Colonic mucosa (tissue), 4 donors: Measurements from ENCODE around the gene PPIL6. TPM values are rescaled to one million over a fixed set of nuclear protein-coding genes. Genes with fewer than 3 reads are reported as not detected.
A peak's percentile ranks its signal among the peaks of the same experiment; 100 is the strongest.

Experiments used
- DNase-seq: peaks from one replicate; pipeline ENCODE4 v3.0.0-alpha.2; 2020
- H3K27ac ChIP-seq: fragments of 200-600 bp; one replicate; pipeline ENCODE4 v1.8.0; 2021
- H3K27me3 ChIP-seq: fragments of 200-600 bp; one replicate; pipeline ENCODE4 v1.8.0; 2021
- H3K36me3 ChIP-seq: fragments of 200-600 bp; one replicate; pipeline ENCODE4 v1.8.0; 2021
- H3K4me1 ChIP-seq: fragments of 200-600 bp; one replicate; pipeline ENCODE4 v1.8.0; 2021; ENCODE audit warnings: mild to moderate bottlenecking
- H3K4me3 ChIP-seq: fragments of 200-600 bp; one replicate; pipeline ENCODE4 v1.8.0; 2021
- H3K9ac ChIP-seq, 2 donors: one replicate each; pipeline ENCODE4 v1.7.0; 2013; ENCODE audit warnings: control low read depth in 2 of 2, low read depth in 2 of 2, low read length in 2 of 2
- H3K9me3 ChIP-seq: fragments of 200-600 bp; one replicate; pipeline ENCODE4 v1.8.0; 2021
- intact Hi-C: fragments of 100-400 bp; cut with DNase I; formaldehyde crosslinking; loops from one replicate; pipeline ENCODE4 v1.14.1; 2022
- total RNA-seq, 2 donors: library from RNA; stranded (reverse); fragmentation: NEBNext Ultra II Directional in 1 of 2; extraction: Animal tissue kit (Norgen Biotek cat#: 25700) in 1 of 2; gene quantifications; one replicate each; pipeline ENCODE4 v1.2.1, GENCODE V29; 2021
- TF ChIP-seq, protein P1 (sequence below): fragments of 200-600 bp; IDR thresholded peaks from one replicate; pipeline ENCODE4 v1.8.0; 2022; ENCODE audit warnings: antibody characterized with exemption, mild to moderate bottlenecking
- donor health status: healthy.
- donor health status: DM: no; HTN: no; CAD: no.
- donor health status: DM: no; HTN: no; CAD: no.

Gene PPIL6
- total RNA-seq, 2 donors from 2014 or later = 0.91 to 1.5 TPM

DNA sequence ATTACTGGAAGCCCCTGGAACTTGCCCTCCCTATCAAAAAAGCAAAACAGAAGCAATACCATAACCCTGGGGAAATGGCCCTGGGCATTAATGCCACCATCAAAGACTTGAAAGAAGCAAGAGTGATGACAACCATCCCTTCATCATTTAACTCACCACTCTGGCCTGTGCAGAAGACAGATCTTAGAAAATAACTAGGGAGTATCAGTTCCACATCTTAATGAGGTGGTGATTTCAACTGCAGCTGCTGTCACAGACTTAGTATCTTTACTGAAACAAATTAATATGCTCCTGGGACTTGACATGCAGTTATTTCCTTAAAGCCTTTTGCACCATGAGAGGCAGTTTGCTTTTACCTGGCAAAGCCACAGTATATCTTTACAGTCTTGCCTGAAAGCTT is 82.2 kb downstream of the PPIL6 start:
- Histone ChIP-seq H3K4me1 (no peaks in the 10 kb centered on the region), H3K9me3 (no peaks in the 10 kb centered on the region), H3K36me3 (no peaks in the 10 kb centered on the region), H3K27ac (no peak overlapping the region), H3K27me3 (no peaks in the 10 kb centered on the region), H3K4me3 (no peak overlapping the region), H3K9ac (no peak overlapping the region)
- intact Hi-C loops = no loop called here
- TF ChIP-seq, protein P1, sequence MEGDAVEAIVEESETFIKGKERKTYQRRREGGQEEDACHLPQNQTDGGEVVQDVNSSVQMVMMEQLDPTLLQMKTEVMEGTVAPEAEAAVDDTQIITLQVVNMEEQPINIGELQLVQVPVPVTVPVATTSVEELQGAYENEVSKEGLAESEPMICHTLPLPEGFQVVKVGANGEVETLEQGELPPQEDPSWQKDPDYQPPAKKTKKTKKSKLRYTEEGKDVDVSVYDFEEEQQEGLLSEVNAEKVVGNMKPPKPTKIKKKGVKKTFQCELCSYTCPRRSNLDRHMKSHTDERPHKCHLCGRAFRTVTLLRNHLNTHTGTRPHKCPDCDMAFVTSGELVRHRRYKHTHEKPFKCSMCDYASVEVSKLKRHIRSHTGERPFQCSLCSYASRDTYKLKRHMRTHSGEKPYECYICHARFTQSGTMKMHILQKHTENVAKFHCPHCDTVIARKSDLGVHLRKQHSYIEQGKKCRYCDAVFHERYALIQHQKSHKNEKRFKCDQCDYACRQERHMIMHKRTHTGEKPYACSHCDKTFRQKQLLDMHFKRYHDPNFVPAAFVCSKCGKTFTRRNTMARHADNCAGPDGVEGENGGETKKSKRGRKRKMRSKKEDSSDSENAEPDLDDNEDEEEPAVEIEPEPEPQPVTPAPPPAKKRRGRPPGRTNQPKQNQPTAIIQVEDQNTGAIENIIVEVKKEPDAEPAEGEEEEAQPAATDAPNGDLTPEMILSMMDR = no peak
- DNase-seq = no peak

DNA sequence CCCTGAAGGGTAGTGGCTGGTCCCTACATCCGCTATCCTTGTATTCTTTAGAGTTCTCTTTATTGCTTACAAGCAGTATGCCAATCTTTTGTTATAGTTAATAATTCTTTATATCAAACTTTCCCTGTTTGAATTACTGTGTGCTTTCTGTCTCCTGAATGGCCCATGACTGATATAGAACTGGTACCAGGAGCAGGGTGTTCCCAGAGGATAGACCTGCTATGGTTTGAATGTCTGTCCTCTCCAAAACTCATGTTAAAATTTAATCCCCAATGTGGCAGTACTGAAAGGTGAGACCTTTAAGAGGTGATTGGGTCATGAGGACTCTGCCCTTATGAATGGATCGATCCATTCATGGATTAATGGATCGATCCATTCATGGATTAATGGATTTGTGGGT is 84.2 kb downstream of the PPIL6 start:
- intact Hi-C loops = no loop called here
- TF ChIP-seq, protein P1 = no peak
- Histone ChIP-seq H3K9ac (no peak overlapping the region), H3K27me3 (no peaks in the 10 kb centered on the region), H3K36me3 (no peaks in the 10 kb centered on the region), H3K27ac (no peak overlapping the region), H3K9me3 (no peaks in the 10 kb centered on the region), H3K4me3 (no peak overlapping the region), H3K4me1 (peaks cover 8% of the 10 kb centered on the region)
- no peak for DNase-seq

DNA sequence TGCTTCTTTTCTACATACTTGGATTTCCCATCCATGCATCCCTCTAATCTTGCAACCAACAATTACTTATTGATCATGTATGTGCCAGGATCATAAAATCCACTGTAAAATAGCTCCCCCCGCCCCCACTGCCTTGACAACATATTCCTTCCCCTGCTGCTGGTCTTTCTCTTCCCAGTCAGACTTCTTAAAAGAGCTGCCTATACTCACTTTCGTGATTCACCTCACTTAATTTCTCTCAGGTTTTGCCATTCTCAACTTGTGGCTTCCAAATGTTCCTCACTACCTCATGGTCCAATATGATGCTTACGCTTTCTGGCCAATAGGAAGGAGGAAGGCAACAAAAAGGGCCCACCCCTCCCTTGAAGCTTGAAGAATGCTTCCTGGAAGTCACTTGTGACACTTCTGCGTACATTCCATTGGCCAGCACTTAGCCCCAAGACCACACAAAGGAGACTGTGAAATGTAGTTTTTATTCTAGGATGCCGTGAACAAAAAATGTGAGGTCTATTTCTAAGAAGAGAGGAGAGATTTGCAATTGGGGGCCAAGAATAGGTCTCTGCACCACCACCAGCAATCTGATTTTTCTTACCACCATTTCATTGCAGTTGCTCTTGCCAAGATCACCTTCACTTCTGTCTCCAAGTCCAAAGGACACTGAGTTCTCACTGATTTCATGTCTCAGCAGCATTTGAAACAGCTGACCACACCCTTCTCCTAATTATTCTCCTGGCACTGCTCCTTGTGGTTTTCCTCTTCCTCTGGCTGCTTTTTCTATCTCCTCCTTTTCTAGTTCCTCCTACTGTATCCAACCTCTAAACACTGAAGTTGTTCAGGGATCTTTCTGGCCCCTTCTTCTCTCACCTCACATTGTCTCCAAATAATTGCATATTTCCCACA is 88.9 kb downstream of the PPIL6 start:
- no peak overlapping the region for H3K4me3 ChIP-seq
- no peaks in the 10 kb centered on the region for H3K9me3 ChIP-seq
- H3K27ac ChIP-seq = peak overlapping the region; percentile 81
- H3K27me3 ChIP-seq = no peaks in the 10 kb centered on the region
- peak overlapping the region in 1 of 2 donors; percentile 2 for H3K9ac ChIP-seq
- TF ChIP-seq, protein P1 = no peak
- peaks cover 19% of the 10 kb centered on the region for H3K4me1 ChIP-seq
- DNase-seq = peak; percentile 75
- no peaks in the 10 kb centered on the region for H3K36me3 ChIP-seq
- intact Hi-C loops = no loop called here

DNA sequence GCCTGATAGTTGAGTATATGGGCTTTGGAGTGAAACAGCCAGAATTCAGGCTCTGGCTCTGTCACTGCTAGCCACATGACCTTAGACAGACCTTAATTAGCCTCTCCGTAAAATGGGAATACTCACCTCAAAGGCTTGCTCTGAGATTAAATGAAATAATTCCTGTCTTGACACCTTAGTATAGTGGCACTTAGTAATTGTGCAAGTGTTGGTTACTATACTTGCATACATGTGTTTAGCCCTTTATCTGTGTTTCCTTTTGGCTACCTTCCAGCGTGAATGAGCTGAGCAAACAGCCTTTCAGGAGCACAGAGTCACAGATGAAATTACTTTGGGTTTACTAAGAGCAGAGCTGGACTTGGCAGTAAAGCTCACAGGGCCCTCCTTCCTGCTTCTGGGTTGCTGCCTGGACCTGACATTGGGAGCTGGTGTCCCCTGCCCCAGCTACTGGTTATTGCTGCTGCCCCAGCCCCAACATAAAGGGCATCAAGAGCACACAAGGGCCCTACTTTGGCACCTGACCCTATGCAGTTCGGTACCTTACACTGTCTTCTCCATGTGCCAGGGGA is 90.9 kb downstream of the PPIL6 start:
- Histone ChIP-seq H3K27ac (peak overlapping the region; percentile 81), H3K9me3 (no peaks in the 10 kb centered on the region), H3K9ac (peak overlapping the region; percentile 39 to 70), H3K4me1 (peaks cover 19% of the 10 kb centered on the region), H3K27me3 (no peaks in the 10 kb centered on the region), H3K36me3 (no peaks in the 10 kb centered on the region), H3K4me3 (no peak overlapping the region)
- peak; percentile 83 for DNase-seq
- TF ChIP-seq, protein P1 = no peak
- intact Hi-C loops = no loop called here

DNA sequence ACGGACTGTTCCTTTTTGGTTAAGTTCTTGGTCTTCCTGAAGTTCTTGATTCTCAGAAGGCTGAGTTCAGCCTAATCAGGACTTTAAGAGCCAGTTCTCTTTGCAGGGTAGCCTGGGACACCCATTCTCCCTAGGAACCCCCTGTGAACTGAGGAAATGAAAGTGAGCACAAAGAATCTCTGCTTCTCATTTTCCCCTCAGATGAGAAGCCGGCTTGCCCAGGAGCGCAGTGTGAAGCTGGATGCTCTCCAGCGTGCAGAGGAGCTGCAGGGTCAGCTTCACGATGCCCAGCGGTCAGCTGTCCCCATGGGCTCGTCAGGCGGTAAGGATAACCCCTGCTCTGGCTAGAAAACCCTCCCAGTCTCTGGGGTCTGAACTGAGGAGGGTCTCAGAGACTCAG is 92.2 kb downstream of the PPIL6 start:
- peaks cover 19% of the 10 kb centered on the region for H3K4me1 ChIP-seq
- H3K27ac ChIP-seq = peak overlapping the region; percentile 81
- intact Hi-C loops = no loop called here
- DNase-seq = no peak
- no peak overlapping the region for H3K4me3 ChIP-seq
- no peaks in the 10 kb centered on the region for H3K9me3 ChIP-seq
- no peaks in the 10 kb centered on the region for H3K36me3 ChIP-seq
- TF ChIP-seq, protein P1 = no peak
- peak overlapping the region in 1 of 2 donors; percentile 64 for H3K9ac ChIP-seq
- no peaks in the 10 kb centered on the region for H3K27me3 ChIP-seq
